Keratinocyte (primary cell): ENCODE measurements around the gene FBXL13. TPM values are rescaled to one million over a fixed set of nuclear protein-coding genes. Genes with fewer than 3 reads are reported as not detected.
"Not testable (repeated sequence)": the region's sequence is repeated elsewhere in the genome, so short reads cannot be mapped to it uniquely, and the experiment has no call there.

Source experiments
- DNase-seq: peaks from one replicate; pipeline ENCODE4 v3.0.0-alpha.2; 2011; ENCODE audit warnings: low read depth, missing footprints, low spot score
- FAIRE-seq: peaks from 2 replicates; lab custom pipeline; 2011; peaks lifted over from hg19 to GRCh38; lab: Jason Lieb, UNC
- H2AFZ ChIP-seq: 2 replicates; pipeline ENCODE4 v1.6.0; 2012; ENCODE audit warnings: low read length, control low read depth, inconsistent platforms; ENCODE audit not compliant: control insufficient read depth
- H3K27ac ChIP-seq: 2 replicates; pipeline ENCODE4 v1.5.1; 2011; ENCODE audit warnings: low read length; ENCODE audit not compliant: control insufficient read depth, insufficient read depth
- H3K27me3 ChIP-seq: 3 replicates; pipeline ENCODE4 v1.6.0; 2011; ENCODE audit warnings: low read length; ENCODE audit not compliant: control insufficient read depth, insufficient read depth; ENCODE audit errors: extremely low read depth
- H3K36me3 ChIP-seq, 2 experiments: 2 replicates in 1 of 2; 3 replicates in 1 of 2; pipeline ENCODE4 v1.5.1; 2011; ENCODE audit warnings: low read length in 2 of 2, mild to moderate bottlenecking in 1 of 2; ENCODE audit not compliant: control insufficient read depth in 2 of 2, insufficient read depth in 2 of 2; ENCODE audit errors: extremely low read depth in 1 of 2
- H3K4me1 ChIP-seq: 3 replicates; pipeline ENCODE4 v1.5.1; 2011; ENCODE audit warnings: low read length; ENCODE audit not compliant: control insufficient read depth, insufficient read depth; ENCODE audit errors: extremely low read depth
- H3K4me2 ChIP-seq: 3 replicates; pipeline ENCODE4 v1.6.0; 2011; ENCODE audit warnings: low read depth, low read length; ENCODE audit not compliant: control insufficient read depth, insufficient read depth; ENCODE audit errors: extremely low read depth
- H3K4me3 ChIP-seq, 3 experiments: fragments of 200-600 bp in 1 of 3; sonication (generic) in 1 of 3; 2 replicates in 2 of 3; 3 replicates in 1 of 3; pipeline ENCODE4 v1.5.1; 2011 to 2016; ENCODE audit warnings: low read length in 3 of 3, mild to moderate bottlenecking in 3 of 3, control low read depth in 2 of 3, inconsistent platforms in 1 of 3, low read depth in 1 of 3, mixed read lengths in 1 of 3, mixed run types in 1 of 3, moderate library complexity in 1 of 3; ENCODE audit not compliant: control insufficient read depth in 2 of 3, insufficient read depth in 2 of 3; ENCODE audit errors: extremely low read depth in 1 of 3
- H3K79me2 ChIP-seq: 2 replicates; pipeline ENCODE4 v1.6.0; 2012; ENCODE audit warnings: low read length; ENCODE audit not compliant: control insufficient read depth, insufficient read depth
- H3K9ac ChIP-seq: 3 replicates; pipeline ENCODE4 v1.6.0; 2011; ENCODE audit warnings: low read length; ENCODE audit not compliant: control insufficient read depth, insufficient read depth; ENCODE audit errors: extremely low read depth
- H3K9me1 ChIP-seq: 3 replicates; pipeline ENCODE4 v1.6.0; 2011; ENCODE audit warnings: low read length; ENCODE audit not compliant: control insufficient read depth, insufficient read depth; ENCODE audit errors: extremely low read depth
- H3K9me3 ChIP-seq: 2 replicates; pipeline ENCODE4 v1.5.1; 2012; ENCODE audit warnings: low read depth, low read length; ENCODE audit not compliant: control insufficient read depth
- H4K20me1 ChIP-seq: 3 replicates; pipeline ENCODE4 v1.6.0; 2011; ENCODE audit warnings: low read length; ENCODE audit not compliant: control insufficient read depth, insufficient read depth; ENCODE audit errors: extremely low read depth
- CTCF ChIP-seq, 3 experiments: IDR thresholded peaks in 1 of 3; conservative IDR thresholded peaks in 1 of 3; optimal IDR thresholded peaks in 1 of 3; 2 replicates in 2 of 3; 3 replicates in 1 of 3; pipeline versions ENCODE3 to v1.5.1; 2011; ENCODE audit warnings: low read length in 3 of 3, mild to moderate bottlenecking in 3 of 3, moderate library complexity in 2 of 3, control low read depth in 1 of 3, inconsistent platforms in 1 of 3; ENCODE audit not compliant: insufficient read depth in 2 of 3; ENCODE audit errors: extremely low read depth in 1 of 3
- EZH2 ChIP-seq: IDR thresholded peaks from one replicate; pipeline ENCODE4 v1.6.1; 2012; ENCODE audit warnings: inconsistent platforms, mild to moderate bottlenecking, low read length, moderate library complexity
- dilution Hi-C: fragments of 300-500 bp; cut with MboI; formaldehyde crosslinking; loops from one replicate; pipeline ENCODE4 v1.7.0; 2020; ENCODE audit warnings: low sequenced_read_pairs; ENCODE audit not compliant: extremely low pct_ligation_motif_present
- polyA plus RNA-seq, 5 experiments: library from polyadenylated mRNA; depleted of rRNA in 3 of 5; stranded (reverse) in 3 of 5; stranded (forward) in 1 of 5; unstranded in 1 of 5; fragments of >200 nt; gene quantifications; 1 replicate in 1 of 5; 2 replicates in 3 of 5; 3 replicates in 1 of 5; pipeline versions ENCODE4 v1.2.1 to v1.2.3, GENCODE V29; 2011 to 2012; ENCODE audit warnings: missing spikeins in 2 of 5, low read depth in 1 of 5, low replicate concordance in 1 of 5

Gene FBXL13
- polyA plus RNA-seq, 1 donor (not counting 4 experiments of a cell fraction or from before 2014, with no cell fraction given): 0.20 TPM

GRCh38 chr7:103048833-103049232 lies 25.8 kb downstream of the FBXL13 start:
- Histone ChIP-seq H3K9ac (no peak overlapping the region), H3K79me2 (no peaks in the 10 kb centered on the region), H3K4me3 (no peak overlapping the region), H3K36me3 (no peaks in the 10 kb centered on the region), H4K20me1 (no peaks in the 10 kb centered on the region), H2AFZ (no peak overlapping the region), H3K9me3 (no peaks in the 10 kb centered on the region), H3K27me3 (no peaks in the 10 kb centered on the region), H3K27ac (no peak overlapping the region), H3K4me1 (no peaks in the 10 kb centered on the region), H3K4me2 (no peak overlapping the region), H3K9me1 (no peaks in the 10 kb centered on the region)
- TF ChIP-seq EZH2: no peak
- no peak for TF ChIP-seq CTCF (optimal IDR thresholded peaks at IDR 0.05 in 1 of 3, IDR thresholded peaks at IDR 0.05 in 1 of 3, conservative IDR thresholded peaks at IDR 0.05 in 1 of 3; ENCODE audit: extremely low read depth in 1 of 3, insufficient read depth in 2 of 3, low read length in 3 of 3)
- FAIRE-seq (no peak), DNase-seq (no peak)
- dilution Hi-C loops: no loop called here

DNA sequence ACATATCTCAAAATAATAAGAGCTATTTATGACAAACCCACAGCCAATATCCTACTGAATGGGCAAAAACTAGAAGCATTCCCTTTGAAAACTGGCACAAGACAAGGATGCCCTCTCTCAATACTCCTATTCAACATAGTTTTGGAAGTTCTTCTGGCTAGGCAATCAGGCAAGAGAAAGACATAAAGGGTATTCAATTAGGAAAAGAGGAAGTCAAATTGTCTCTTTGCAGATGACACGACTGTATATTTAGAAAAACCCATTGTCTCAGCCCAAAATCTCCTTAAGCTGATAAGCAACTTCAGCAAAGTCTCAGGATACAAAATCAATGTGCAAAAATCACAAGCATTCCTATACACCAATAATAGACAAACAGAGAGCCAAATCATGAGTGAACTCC lies 32.8 kb downstream of the FBXL13 start:
- H3K9me1 ChIP-seq, H3K9ac ChIP-seq, H3K9me3 ChIP-seq, dilution Hi-C loops, H3K4me2 ChIP-seq, FAIRE-seq, H3K79me2 ChIP-seq, DNase-seq, H3K27me3 ChIP-seq, H3K4me3 ChIP-seq, H2AFZ ChIP-seq, H3K27ac ChIP-seq, H4K20me1 ChIP-seq, H3K36me3 ChIP-seq, H3K4me1 ChIP-seq: not testable (repeated sequence)

DNA sequence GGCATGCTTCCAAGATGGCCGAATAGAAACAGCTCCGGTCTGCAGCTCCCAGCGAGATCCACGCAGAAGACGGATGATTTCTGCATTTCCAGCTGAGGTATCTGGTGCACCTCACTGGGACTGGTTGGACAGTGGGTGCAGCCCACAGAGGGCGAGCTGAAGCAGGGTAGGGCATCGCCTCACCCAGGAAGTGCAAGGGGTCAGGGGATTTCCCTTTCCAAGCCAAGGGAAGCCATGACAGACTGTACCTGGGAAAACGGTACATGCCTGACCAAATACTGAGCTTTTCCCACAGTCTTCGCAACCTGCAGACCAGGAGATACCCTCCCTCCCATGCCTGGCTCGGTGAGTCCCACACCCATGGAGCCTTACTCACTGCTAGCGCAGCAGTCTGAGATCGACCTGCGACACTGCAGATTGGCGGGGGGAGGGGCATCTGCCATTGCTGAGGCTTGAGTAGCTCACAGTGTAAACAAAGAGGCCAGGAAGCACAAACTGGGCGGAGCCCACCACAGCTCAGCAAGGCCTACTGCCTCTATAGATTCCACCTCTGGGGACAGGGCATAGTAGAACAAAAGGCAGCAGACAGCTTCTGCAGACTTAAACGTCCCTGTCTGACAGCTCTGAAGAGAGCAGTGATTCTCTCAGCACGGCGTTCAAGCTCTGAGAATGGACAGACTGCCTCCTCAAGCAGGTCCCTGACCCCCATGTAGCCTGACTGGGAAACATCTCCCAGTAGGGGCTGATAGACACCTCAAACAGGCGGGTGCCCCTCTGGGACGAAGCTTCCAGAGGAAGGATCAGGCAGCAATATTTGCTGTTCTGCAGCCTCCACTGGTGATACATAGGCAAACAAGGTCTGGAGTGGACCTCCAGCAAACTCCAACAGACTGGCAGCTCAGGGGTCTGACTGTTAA lies 36.5 kb downstream of the FBXL13 start:
- H3K9me3 ChIP-seq, H3K9me1 ChIP-seq, H4K20me1 ChIP-seq, H3K79me2 ChIP-seq, H2AFZ ChIP-seq, H3K4me2 ChIP-seq, FAIRE-seq, dilution Hi-C loops, H3K4me3 ChIP-seq, DNase-seq, H3K27ac ChIP-seq, H3K4me1 ChIP-seq, H3K9ac ChIP-seq, H3K36me3 ChIP-seq, H3K27me3 ChIP-seq: not testable (repeated sequence)
